Dermis microvascular lymphatic vessel endothelial cell (primary cell): Measurements from ENCODE around the gene ITGB2. TPM values are rescaled to one million over a fixed set of nuclear protein-coding genes. Genes with fewer than 3 reads are reported as not detected.

ENCODE experiments used
- DNase-seq, 2 donors: peaks; one replicate each; pipeline versions ENCODE4 v3.0.0 to v3.0.0-alpha.2; 2010; ENCODE audit warnings: low read depth in 2 of 2
- total RNA-seq: library from RNA; depleted of rRNA; stranded (reverse); fragments of >200 nt; gene quantifications from 2 replicates; pipeline ENCODE4 v1.2.1, GENCODE V29; 2014

The ITGB2 gene
- total RNA-seq, 1 donor from 2014 or later: 0.13 TPM

- DNase-seq: peak in 1 of 2 donors; percentile 55
Measured at GRCh38 chr21:44870748-44871495, 49.8 kb downstream of the ITGB2 start.

GRCh38 chr21:44869781-44870747, 50.6 kb downstream of the ITGB2 start:
- DNase-seq: peak; percentile 79 to 96

- DNase-seq: no peak
Measured at GRCh38 chr21:44868707-44869106, 52.0 kb downstream of the ITGB2 start.

- peak in 1 of 2 donors; percentile 25 for DNase-seq
Measured at GRCh38 chr21:44867999-44868700, 52.5 kb downstream of the ITGB2 start.

GRCh38 chr21:44867464-44867863, 53.2 kb downstream of the ITGB2 start:
- DNase-seq: no peak

- peak; percentile 79 to 93 for DNase-seq
Measured at GRCh38 chr21:44866780-44867179, 53.9 kb downstream of the ITGB2 start.

GRCh38 chr21:44865561-44866280, 55.0 kb downstream of the ITGB2 start:
- no peak for DNase-seq

- no peak for DNase-seq
Measured at GRCh38 chr21:44862869-44863685, 57.6 kb downstream of the ITGB2 start.

- no peak for DNase-seq
Measured at GRCh38 chr21:44858791-44859190, 61.9 kb downstream of the ITGB2 start.

GRCh38 chr21:44858291-44858690, 62.4 kb downstream of the ITGB2 start:
- no peak for DNase-seq

GRCh38 chr21:44857127-44857892, 63.4 kb downstream of the ITGB2 start:
- DNase-seq: no peak

- no peak for DNase-seq
Measured at GRCh38 chr21:44856131-44856530, 64.6 kb downstream of the ITGB2 start.

- DNase-seq: no peak
Measured at GRCh38 chr21:44855572-44855971, 65.1 kb downstream of the ITGB2 start.

- no peak for DNase-seq
Measured at GRCh38 chr21:44854664-44855446, 65.8 kb downstream of the ITGB2 start.

GRCh38 chr21:44854391-44854663, 66.4 kb downstream of the ITGB2 start:
- DNase-seq: no peak

GRCh38 chr21:44853601-44854390, 66.9 kb downstream of the ITGB2 start:
- DNase-seq: no peak

- DNase-seq: no peak
Measured at GRCh38 chr21:44850905-44851657, 69.6 kb downstream of the ITGB2 start.
